NCI-H2081 treated with DMSO at 0.1 percent for 48 hours (cell line): Measurements from ENCODE around the gene PPP1R13L.

Experiments used
- DNase-seq: peaks from one replicate; lab custom pipeline; 2025; lab: John Stamatoyannopoulos, UW

The PPP1R13L gene

GRCh38 chr19:45368127-45368526 is 36.7 kb downstream of the PPP1R13L start:
- no peak for DNase-seq

- no peak for DNase-seq
Measured at GRCh38 chr19:45364696-45365095, 40.2 kb downstream of the PPP1R13L start.

GRCh38 chr19:45363861-45364459 is 40.9 kb downstream of the PPP1R13L start:
- no peak for DNase-seq

- DNase-seq = no peak
Measured at GRCh38 chr19:45362291-45362690, 42.6 kb downstream of the PPP1R13L start.

GRCh38 chr19:45361608-45362007 is 43.3 kb downstream of the PPP1R13L start:
- no peak for DNase-seq

GRCh38 chr19:45358213-45358792 is 46.6 kb downstream of the PPP1R13L start:
- DNase-seq = no peak

- DNase-seq = no peak
Measured at GRCh38 chr19:45357445-45357783, 47.5 kb downstream of the PPP1R13L start.

- DNase-seq = no peak
Measured at GRCh38 chr19:45356760-45357444, 48.0 kb downstream of the PPP1R13L start.

GRCh38 chr19:45355910-45356309 is 49.0 kb downstream of the PPP1R13L start:
- no peak for DNase-seq

GRCh38 chr19:45355402-45355801 is 49.5 kb downstream of the PPP1R13L start:
- DNase-seq = no peak

- no peak for DNase-seq
Measured at GRCh38 chr19:45354241-45354842, 50.5 kb downstream of the PPP1R13L start.

- DNase-seq = no peak
Measured at GRCh38 chr19:45352914-45353796, 51.7 kb downstream of the PPP1R13L start.

GRCh38 chr19:45352471-45352870 is 52.4 kb downstream of the PPP1R13L start:
- DNase-seq = no peak

- DNase-seq = no peak
Measured at GRCh38 chr19:45352062-45352461, 52.8 kb downstream of the PPP1R13L start.

- DNase-seq = no peak
Measured at GRCh38 chr19:45351401-45351952, 53.4 kb downstream of the PPP1R13L start.

- no peak for DNase-seq
Measured at GRCh38 chr19:45350477-45351058, 54.3 kb downstream of the PPP1R13L start.

- DNase-seq = no peak
Measured at GRCh38 chr19:45349430-45349941, 55.4 kb downstream of the PPP1R13L start.

- no peak for DNase-seq
Measured at GRCh38 chr19:45349126-45349415, 55.8 kb downstream of the PPP1R13L start.

- no peak for DNase-seq
Measured at GRCh38 chr19:45348367-45349125, 56.3 kb downstream of the PPP1R13L start.

GRCh38 chr19:45347570-45348366 is 57.1 kb downstream of the PPP1R13L start:
- DNase-seq = no peak
